ENCODE measurements around the gene TNNC2. TPM values are rescaled to one million over a fixed set of nuclear protein-coding genes. Genes with fewer than 3 reads are reported as not detected.

TNNC2 gene
- total and polyA plus RNA-seq, 2 of the 8 experiments (the other 6 are each of a cell fraction or from before 2014, with no cell fraction given), result 5.7 to 7.6 TPM

GRCh38 chr20:45843506-45843905 is 16.4 kb upstream of the TNNC2 start:
- Histone ChIP-seq H3K4ac (replicated peaks; ENCODE audit: insufficient read length, low read depth, low read length) (no peak overlapping the region), H2BK20ac (ENCODE audit: low read length) (no peak overlapping the region), H2BK15ac (ENCODE audit: low read length) (no peak overlapping the region), H3K9me3 (ENCODE audit: insufficient read depth in 2 of 2, low read depth in 1 of 2, low read length in 1 of 2) (no peaks in the 10 kb centered on the region), H4K91ac (replicated peaks; ENCODE audit: insufficient read length, low read length) (no peak overlapping the region), H2AFZ (ENCODE audit: low read length) (no peak overlapping the region), H3K36me3 (ENCODE audit: control insufficient read depth in 2 of 4, insufficient read depth in 4 of 4, low read length in 3 of 4) (peaks cover 15 to 56% (median 28%) of the 10 kb centered on the region in 4 experiments), H3K27ac (ENCODE audit: low read depth, low read length) (no peak overlapping the region), H3K56ac (replicated peaks; ENCODE audit: insufficient read length, low read depth, low read length) (no peak overlapping the region), H2BK12ac (ENCODE audit: low read depth, low read length) (no peak overlapping the region), H3K79me2 (ENCODE audit: control insufficient read depth in 1 of 2, insufficient read depth in 2 of 2, low read length in 2 of 2) (no peaks in the 10 kb centered on the region), H2BK5ac (ENCODE audit: low read depth, low read length) (no peak overlapping the region), H3K23ac (ENCODE audit: insufficient read length) (no peak overlapping the region), H3K14ac (ENCODE audit: insufficient read length) (no peak overlapping the region), H2AK5ac (ENCODE audit: low read depth, low read length) (no peak overlapping the region), H3K79me1 (ENCODE audit: low read depth, low read length) (no peaks in the 10 kb centered on the region), H4K20me1 (replicated peaks in 1 of 2; ENCODE audit: control insufficient read depth in 1 of 2, insufficient read depth in 2 of 2, low read length in 2 of 2) (no peaks in the 10 kb centered on the region), H3K4me2 (ENCODE audit: insufficient read depth in 1 of 2, low read depth in 2 of 2, low read length in 2 of 2) (no peak overlapping the region), H4K8ac (ENCODE audit: extremely low read depth, insufficient read depth, low read length) (no peak overlapping the region; the same call in 1 of the 2 replicates), H3K27me3 (replicated peaks in 1 of 4; ENCODE audit: control insufficient read depth in 3 of 4, extremely low read depth in 1 of 4, insufficient read depth in 3 of 4, low read length in 3 of 4) (no peaks in the 10 kb centered on the region), H3K4me3 (ENCODE audit: extremely low read depth in 1 of 4, insufficient read depth in 2 of 4, low read depth in 3 of 4, low read length in 4 of 4) (no peak overlapping the region), H3K18ac (ENCODE audit: extremely low read depth, low read length) (no peak overlapping the region), H3K4me1 (replicated peaks in 1 of 4; ENCODE audit: control insufficient read depth in 3 of 4, insufficient read depth in 4 of 4, low read length in 3 of 4) (no peaks in the 10 kb centered on the region), H4K5ac (ENCODE audit: insufficient read length, low read depth, low read length) (no peak overlapping the region), H2BK120ac (replicated peaks; ENCODE audit: low read depth, low read length) (no peak overlapping the region), H3K9ac (replicated peaks in 1 of 4; ENCODE audit: extremely low read depth in 1 of 4, low read depth in 3 of 4, low read length in 3 of 4) (no peak overlapping the region), H3K23me2 (ENCODE audit: low read depth, low read length) (no peaks in the 10 kb centered on the region)
- DNase-seq (ENCODE audit: low read depth in 1 of 2, low spot score in 2 of 2) (no peak), FAIRE-seq (no peak)
- CTCF ChIA-PET (ENCODE audit: partially characterized antibody), result no interaction called here
- POLR2A ChIA-PET (ENCODE audit: partially characterized antibody), result interaction anchor here (0.7 to 13.8 kb wide), 5 partner anchors 10 to 110 kb away, joined by 3 to 178 read pairs (median 4); partner anchors contain the start of genes ACOT8, SNX21 and ZSWIM3
- 92% methylated on average over 13 of the region's 14 CpGs; no CpG with 5 or more reads in 1 of the 2 experiments for WGBS, 2 experiments (ENCODE audit: extremely low coverage in 1 of 2, insufficient coverage in 1 of 2, insufficient read length in 1 of 2, insufficient replicate concordance in 2 of 2, low coverage in 1 of 2, low lambda C conversion rate in 2 of 2, missing lambda C conversion rate in 1 of 2)
- TF ChIP-seq POLR2AphosphoS5 (IDR thresholded peaks at IDR 0.05; ENCODE audit: low read depth, low read length), result peak; percentile 45; the same call in 1 of the 2 replicates

All from H1 (cell line).